Right lobe of liver (tissue), 4 donors: ENCODE measurements around the gene FAM89B.

ENCODE experiments used
- CTCF ChIP-seq, 4 donors: fragments of 200-600 bp in 3 of 4; fragments of 450-650 bp in 1 of 4; IDR thresholded peaks; one replicate each; pipeline versions ENCODE4 v1.5.1 to v1.8.0; 2016 to 2022; ENCODE audit warnings: antibody characterized with exemption in 4 of 4, mild to moderate bottlenecking in 2 of 4
- POLR2A ChIP-seq: fragments of 450-650 bp; IDR thresholded peaks from one replicate; pipeline ENCODE4 v1.6.1; 2017; ENCODE audit warnings: antibody characterized with exemption, mild to moderate bottlenecking
- donor health status: DM: no; HTN: no; CAD: no.
- donor health status: DM: no; HTN: no; CAD: no.
- donor health status: DM: no; HTN: yes; CAD: no.

- TF ChIP-seq CTCF (IDR thresholded peaks at IDR 0.05) (no peak), POLR2A (no peak)
Measured at GRCh38 chr11:65578667-65579066, 6.3 kb downstream of the FAM89B start.
